ENCODE data around the gene MT1M.

The MT1M gene

DNA sequence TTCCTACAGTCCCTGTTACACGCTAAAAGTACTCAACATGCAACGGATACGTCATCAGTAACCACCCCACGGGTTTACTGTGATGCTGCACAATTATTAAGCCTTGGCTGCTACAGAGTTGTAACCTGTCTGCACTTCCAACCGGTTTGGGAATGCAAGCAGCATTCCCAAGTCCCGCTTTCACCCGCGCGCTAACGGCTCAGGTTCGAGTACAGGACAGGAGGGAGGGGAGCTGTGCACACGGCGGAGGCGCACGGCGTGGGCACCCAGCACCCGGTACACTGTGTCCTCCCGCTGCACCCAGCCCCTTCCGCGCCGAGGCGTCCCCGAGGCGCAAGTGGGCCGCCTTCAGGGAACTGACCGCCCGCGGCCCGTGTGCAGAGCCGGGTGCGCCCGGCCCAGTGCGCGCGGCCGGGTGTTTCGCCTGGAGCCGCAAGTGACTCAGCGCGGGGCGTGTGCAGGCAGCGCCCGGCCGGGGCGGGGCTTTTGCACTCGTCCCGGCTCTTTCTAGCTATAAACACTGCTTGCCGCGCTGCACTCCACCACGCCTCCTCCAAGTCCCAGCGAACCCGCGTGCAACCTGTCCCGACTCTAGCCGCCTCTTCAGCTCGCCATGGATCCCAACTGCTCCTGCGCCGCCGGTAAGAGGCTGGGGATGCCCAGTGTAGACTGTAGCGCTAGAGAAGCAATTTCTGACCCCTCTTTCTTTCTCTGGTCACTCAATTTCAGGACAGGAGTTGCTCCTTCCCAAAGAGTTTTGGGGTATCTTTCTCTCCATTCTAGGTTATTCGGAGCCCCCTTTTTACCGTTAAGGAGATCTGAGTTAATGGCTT, 24.2 kb upstream of the MT1M start, which contains the start of gene MT2A:
Gene MT2A (plus strand): TSS at position 542 of the 833 bp plus-strand sequence. CDS start 72 bp downstream, at position 614.
- H3K4me3 ChIP-seq (replicated peaks; ENCODE audit: low read depth, low read length): peak within 1 kb of the TSS; percentile 89
- TF ChIP-seq, protein P1, sequence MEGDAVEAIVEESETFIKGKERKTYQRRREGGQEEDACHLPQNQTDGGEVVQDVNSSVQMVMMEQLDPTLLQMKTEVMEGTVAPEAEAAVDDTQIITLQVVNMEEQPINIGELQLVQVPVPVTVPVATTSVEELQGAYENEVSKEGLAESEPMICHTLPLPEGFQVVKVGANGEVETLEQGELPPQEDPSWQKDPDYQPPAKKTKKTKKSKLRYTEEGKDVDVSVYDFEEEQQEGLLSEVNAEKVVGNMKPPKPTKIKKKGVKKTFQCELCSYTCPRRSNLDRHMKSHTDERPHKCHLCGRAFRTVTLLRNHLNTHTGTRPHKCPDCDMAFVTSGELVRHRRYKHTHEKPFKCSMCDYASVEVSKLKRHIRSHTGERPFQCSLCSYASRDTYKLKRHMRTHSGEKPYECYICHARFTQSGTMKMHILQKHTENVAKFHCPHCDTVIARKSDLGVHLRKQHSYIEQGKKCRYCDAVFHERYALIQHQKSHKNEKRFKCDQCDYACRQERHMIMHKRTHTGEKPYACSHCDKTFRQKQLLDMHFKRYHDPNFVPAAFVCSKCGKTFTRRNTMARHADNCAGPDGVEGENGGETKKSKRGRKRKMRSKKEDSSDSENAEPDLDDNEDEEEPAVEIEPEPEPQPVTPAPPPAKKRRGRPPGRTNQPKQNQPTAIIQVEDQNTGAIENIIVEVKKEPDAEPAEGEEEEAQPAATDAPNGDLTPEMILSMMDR (IDR thresholded peaks at IDR 0.05; ENCODE audit: low read length, missing control alignments): no peak
- peak; percentile 97 for DNase-seq (ENCODE audit: low read depth)

DNA sequence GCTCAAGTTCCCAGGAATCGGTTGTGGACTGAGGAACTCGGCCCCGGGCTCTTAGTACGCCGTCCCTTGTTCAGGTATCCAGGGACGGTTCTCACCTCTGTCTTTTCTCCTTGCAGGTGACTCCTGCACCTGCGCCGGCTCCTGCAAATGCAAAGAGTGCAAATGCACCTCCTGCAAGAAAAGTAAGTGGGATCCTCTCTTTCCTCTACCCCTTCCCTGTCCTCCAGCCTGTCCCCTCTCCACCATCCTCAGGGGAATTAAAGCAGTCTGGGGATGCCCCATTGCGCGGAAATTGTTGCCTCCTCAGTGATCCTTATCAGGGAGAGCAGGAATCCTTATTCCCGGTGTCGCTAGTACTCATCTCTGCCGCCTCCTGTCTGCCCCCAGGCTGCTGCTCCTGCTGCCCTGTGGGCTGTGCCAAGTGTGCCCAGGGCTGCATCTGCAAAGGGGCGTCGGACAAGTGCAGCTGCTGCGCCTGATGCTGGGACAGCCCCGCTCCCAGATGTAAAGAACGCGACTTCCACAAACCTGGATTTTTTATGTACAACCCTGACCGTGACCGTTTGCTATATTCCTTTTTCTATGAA, 23.5 kb upstream of the MT1M start:
- TF ChIP-seq, protein P1 (IDR thresholded peaks at IDR 0.05; ENCODE audit: low read length, missing control alignments): no peak
- DNase-seq (ENCODE audit: low read depth): peak; percentile 24
- peak overlapping the region; percentile 89 for H3K4me3 ChIP-seq (replicated peaks; ENCODE audit: low read depth, low read length)

DNA sequence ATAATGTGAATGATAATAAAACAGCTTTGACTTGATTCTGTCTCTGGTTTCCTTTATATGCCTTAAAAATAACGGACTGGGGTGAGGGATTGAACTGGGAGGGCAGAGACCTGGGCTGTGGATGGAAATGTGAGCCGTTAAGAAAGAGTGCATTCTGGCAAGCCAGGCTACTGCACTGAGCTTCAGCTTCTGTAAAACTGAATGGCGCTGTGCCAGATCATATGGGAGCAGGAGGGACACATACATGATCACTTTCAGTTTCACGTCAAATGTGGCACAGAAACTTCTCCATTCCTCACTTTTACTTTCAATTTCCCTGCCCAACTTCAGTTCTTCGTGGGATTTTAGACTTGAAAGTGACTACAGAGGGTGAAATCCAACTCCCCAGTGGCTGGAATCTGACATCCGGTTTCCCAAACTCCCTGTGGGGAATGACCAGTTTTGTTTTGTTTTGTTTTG, 23.0 kb upstream of the MT1M start:
- DNase-seq (ENCODE audit: low read depth): peak; percentile 90
- peak overlapping the region; percentile 89 for H3K4me3 ChIP-seq (replicated peaks; ENCODE audit: low read depth, low read length)
- TF ChIP-seq, protein P1 (IDR thresholded peaks at IDR 0.05; ENCODE audit: low read length, missing control alignments): no peak

DNA sequence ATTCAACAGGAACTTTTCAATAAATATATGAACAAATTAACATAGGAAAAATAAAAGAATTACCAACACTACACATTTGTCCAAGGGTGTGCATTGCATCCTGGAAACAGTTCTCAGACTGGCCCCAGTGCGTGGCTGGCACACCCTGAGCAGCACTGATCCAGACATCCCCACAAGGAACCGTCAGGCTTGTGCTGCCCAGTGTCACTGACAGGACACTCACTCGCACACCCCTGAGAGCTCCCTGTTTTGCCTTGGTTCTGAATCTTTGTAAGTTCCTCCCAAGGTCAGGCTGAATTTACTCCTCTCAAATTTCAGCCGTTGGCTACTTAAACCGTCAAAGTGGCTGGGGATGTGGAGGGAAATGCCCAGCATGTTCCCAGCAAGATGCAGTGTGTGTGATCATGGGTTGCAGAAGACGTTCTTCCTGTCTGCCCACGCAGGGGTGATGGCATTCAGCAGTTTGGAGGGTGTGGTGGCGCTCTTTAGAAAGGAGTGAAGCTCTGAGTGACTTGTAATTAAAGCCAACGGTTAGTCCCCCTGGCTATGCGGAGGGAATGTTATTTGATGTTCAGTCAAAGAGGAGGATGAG, 22.3 kb upstream of the MT1M start:
- DNase-seq (ENCODE audit: low read depth): peak; percentile 95
- TF ChIP-seq, protein P1 (IDR thresholded peaks at IDR 0.05; ENCODE audit: low read length, missing control alignments): no peak
- peak overlapping the region; percentile 89 for H3K4me3 ChIP-seq (replicated peaks; ENCODE audit: low read depth, low read length)

DNA sequence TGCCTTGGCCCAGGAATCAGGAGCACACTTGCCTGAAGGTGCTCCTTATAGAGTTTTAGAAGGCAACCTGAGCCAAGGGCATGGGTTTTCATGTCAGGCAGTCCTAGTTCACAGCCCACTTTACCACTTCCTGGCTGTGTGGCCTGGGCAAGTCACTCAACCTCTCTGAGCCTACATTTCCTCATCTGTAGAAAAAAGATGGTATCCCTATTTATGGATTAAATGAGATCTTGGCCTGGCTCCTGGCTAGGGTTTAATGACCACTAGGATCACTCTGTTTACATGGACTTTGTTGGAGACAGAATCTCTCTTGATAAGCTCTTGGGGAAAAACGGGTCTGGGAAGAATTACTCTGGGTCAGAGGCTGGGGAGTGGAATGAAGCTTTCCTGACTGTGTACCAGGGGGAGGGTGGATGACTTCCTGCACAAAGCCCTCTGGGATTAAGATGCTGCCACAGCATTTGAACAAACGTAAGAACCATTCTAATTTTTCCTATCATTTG, 21.8 kb upstream of the MT1M start:
- H3K4me3 ChIP-seq (replicated peaks; ENCODE audit: low read depth, low read length): peak overlapping the region; percentile 89
- DNase-seq (ENCODE audit: low read depth): peak; percentile 55
- TF ChIP-seq, protein P1 (IDR thresholded peaks at IDR 0.05; ENCODE audit: low read length, missing control alignments): no peak

DNA sequence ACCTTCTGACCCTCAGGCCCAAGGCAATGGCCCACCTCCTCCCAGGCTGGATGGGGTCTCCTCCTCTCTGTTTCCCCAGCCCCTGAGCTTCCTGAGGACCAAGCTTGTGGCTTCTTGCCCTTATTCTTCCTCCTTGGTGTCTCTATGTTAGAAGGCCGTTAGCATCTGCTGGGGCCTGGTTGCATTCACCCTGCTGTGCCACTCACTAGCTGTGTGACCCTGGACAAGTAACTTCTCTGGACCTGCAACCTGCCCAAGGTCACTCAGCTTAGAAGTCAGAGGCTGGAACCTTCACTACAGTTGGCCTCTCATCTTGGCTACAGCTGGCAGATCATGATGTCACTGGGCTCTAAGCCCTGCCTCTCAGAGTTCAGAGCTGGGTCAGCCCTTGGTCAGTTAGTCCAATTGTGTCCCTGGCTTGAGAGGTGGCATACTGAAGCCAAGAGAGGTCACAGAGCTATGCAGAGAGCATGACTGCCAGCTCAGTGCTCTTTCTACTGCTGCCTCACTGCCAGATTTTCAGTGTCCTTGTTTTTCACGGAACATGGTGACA, 21.1 kb upstream of the MT1M start:
- peak; percentile 59 for DNase-seq (ENCODE audit: low read depth)
- no peak overlapping the region for H3K4me3 ChIP-seq (replicated peaks; ENCODE audit: low read depth, low read length)
- TF ChIP-seq, protein P1 (IDR thresholded peaks at IDR 0.05; ENCODE audit: low read length, missing control alignments): no peak
